GM06990 (cell line): Measurements from ENCODE around the gene EIF4G1.
A peak's percentile ranks its signal among the peaks of the same experiment; 100 is the strongest.

ENCODE experiments used
- DNase-seq: peaks from one replicate; pipeline ENCODE4 v3.0.0-alpha.2; 2011; ENCODE audit not compliant: insufficient read length; ENCODE audit errors: extremely low read depth
- H3K27me3 ChIP-seq: replicated peaks from 2 replicates; pipeline ENCODE4 v1.6.0; 2011; ENCODE audit warnings: low read length; ENCODE audit not compliant: control insufficient read depth, insufficient read depth
- H3K36me3 ChIP-seq: 2 replicates; pipeline ENCODE4 v1.5.1; 2011; ENCODE audit warnings: low read length; ENCODE audit not compliant: control insufficient read depth, insufficient read depth
- H3K4me3 ChIP-seq: replicated peaks from 2 replicates; pipeline ENCODE4 v1.5.1; 2011; ENCODE audit warnings: low read depth, mild to moderate bottlenecking, control low read depth, low read length
- CTCF ChIP-seq: IDR thresholded peaks from 2 replicates; pipeline ENCODE4 v1.5.1; 2011; ENCODE audit warnings: low read length, control low read depth, mild to moderate bottlenecking, inconsistent platforms; ENCODE audit not compliant: insufficient read depth, poor library complexity, severe bottlenecking

The EIF4G1 gene

GRCh38 chr3:184333190-184333589 is 18.8 kb downstream of the EIF4G1 start:
- H3K4me3 ChIP-seq, result no peak overlapping the region
- no peak for TF ChIP-seq CTCF
- peaks cover 32% of the 10 kb centered on the region for H3K36me3 ChIP-seq
- no peaks in the 10 kb centered on the region for H3K27me3 ChIP-seq
- DNase-seq, result no peak

- no peak for TF ChIP-seq CTCF
- H3K27me3 ChIP-seq, result no peaks in the 10 kb centered on the region
- H3K4me3 ChIP-seq, result no peak overlapping the region
- peaks cover 29% of the 10 kb centered on the region for H3K36me3 ChIP-seq
- no peak for DNase-seq
Observed at GRCh38 chr3:184333700-184334099, 19.3 kb downstream of the EIF4G1 start.

- Histone ChIP-seq H3K27me3 (no peaks in the 10 kb centered on the region), H3K4me3 (no peak overlapping the region), H3K36me3 (peaks cover 25% of the 10 kb centered on the region)
- TF ChIP-seq CTCF, result no peak
- DNase-seq, result no peak
Observed at GRCh38 chr3:184334470-184335158, 20.2 kb downstream of the EIF4G1 start.

- H3K4me3 ChIP-seq, result peak overlapping the region; percentile 72
- H3K27me3 ChIP-seq, result no peaks in the 10 kb centered on the region
- DNase-seq, result no peak
- TF ChIP-seq CTCF, result no peak
- H3K36me3 ChIP-seq, result peaks cover 24% of the 10 kb centered on the region
Observed at GRCh38 chr3:184335291-184335660, 20.9 kb downstream of the EIF4G1 start.

- H3K27me3 ChIP-seq, result no peaks in the 10 kb centered on the region
- peak; percentile 82 for DNase-seq
- TF ChIP-seq CTCF, result no peak
- peak overlapping the region; percentile 72 for H3K4me3 ChIP-seq
- peaks cover 24% of the 10 kb centered on the region for H3K36me3 ChIP-seq
Observed at GRCh38 chr3:184335661-184336546, 21.5 kb downstream of the EIF4G1 start.
